Epidermal melanocyte (primary cell): Measurements from ENCODE around the gene KBTBD13.
"Not testable (repeated sequence)": the region's sequence is repeated elsewhere in the genome, so short reads cannot be mapped to it uniquely, and the experiment has no call there.

Experiments used
- DNase-seq: peaks from one replicate; pipeline ENCODE4 v3.0.0; 2011; ENCODE audit warnings: low spot score; ENCODE audit not compliant: insufficient read length

The KBTBD13 gene

GRCh38 chr15:65069179-65069578 lies 7.4 kb upstream of the KBTBD13 start:
- DNase-seq: peak; percentile 49

GRCh38 chr15:65069779-65070546 lies 6.6 kb upstream of the KBTBD13 start:
- no peak for DNase-seq

DNA sequence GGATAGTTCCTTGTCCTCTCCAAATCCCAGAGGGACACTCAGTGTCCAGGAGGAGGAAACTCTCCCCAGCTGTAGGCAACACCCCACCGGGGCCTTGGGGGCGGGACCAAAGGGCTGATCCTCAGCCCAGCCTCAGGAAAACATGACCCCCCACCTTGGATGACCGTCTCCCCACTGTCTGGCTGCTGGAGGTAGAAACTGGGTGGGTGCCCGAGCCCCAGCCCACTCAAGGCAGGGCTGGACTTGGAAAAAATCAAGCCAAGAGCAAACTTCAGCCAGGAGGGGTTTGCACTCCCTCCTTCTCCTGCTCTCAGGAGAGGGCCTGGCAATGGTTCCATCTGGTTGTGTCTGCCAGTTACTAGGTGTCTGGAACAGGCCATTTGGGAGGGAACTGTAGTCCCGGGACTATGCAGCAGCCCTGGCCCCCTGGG lies 5.2 kb upstream of the KBTBD13 start:
- no peak for DNase-seq

- no peak for DNase-seq
These were observed 4.5 kb upstream of the KBTBD13 start for GRCh38 chr15:65072027-65072426.

GRCh38 chr15:65072617-65073016 lies 3.9 kb upstream of the KBTBD13 start:
- DNase-seq: no peak

- DNase-seq: not testable (repeated sequence)
These were observed 1.6 kb upstream of the KBTBD13 start for GRCh38 chr15:65074946-65075345.

DNA sequence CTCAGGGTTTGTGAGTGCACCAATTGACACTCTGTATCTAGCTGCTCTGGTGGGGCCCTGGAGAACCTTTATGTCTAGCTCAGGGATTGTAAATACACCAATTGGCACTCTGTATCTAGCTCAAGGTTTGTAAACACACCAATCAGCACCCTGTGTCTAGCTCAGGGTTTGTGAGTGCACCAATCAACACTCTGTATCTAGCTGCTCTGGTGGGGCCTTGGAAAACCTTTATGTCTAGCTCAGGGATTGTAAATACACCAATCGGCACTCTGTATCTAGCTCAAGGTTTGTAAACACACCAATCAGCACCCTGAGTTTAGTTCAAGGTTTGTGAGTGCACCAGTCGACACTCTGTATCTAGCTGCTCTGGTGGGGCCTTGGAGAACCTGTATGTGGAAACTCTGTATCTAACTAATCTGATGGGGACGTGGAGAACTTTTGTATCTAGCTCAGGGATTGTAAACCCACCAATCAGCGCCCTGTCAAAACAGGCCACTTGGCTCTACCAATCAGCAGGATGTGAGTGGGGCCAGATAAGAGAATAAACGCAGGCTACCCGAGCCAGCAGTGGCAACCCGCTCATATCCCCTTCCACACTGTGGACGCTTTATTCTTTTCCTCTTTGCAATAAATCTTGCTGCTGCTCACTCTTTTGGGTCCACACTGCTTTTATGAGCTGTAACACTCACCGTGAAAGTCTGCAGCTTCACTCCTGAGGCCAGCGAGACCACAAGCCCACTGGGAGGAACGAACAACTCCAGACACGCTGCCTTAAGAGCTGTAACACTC lies 745 bp upstream of the KBTBD13 start:
- not testable (repeated sequence) for DNase-seq

DNA sequence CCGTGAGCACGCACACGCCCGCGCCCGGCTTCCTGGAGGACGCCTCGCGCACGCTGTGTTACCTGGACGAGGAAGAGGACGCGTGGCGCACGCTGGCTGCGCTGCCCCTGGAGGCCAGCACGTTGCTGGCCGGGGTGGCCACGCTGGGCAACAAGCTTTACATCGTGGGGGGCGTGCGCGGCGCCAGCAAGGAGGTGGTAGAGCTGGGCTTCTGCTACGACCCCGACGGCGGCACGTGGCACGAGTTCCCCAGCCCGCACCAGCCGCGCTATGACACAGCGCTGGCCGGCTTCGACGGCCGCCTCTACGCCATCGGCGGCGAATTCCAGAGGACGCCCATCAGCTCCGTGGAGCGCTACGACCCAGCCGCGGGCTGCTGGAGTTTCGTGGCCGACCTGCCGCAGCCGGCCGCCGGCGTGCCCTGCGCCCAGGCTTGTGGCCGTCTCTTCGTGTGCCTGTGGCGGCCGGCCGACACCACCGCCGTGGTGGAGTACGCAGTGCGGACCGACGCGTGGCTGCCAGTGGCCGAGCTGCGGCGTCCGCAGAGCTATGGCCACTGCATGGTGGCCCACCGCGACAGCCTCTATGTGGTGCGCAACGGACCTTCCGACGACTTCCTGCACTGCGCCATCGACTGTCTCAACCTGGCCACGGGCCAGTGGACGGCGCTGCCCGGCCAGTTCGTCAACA lies 890 bp downstream of the KBTBD13 start:
- no peak for DNase-seq

GRCh38 chr15:65077981-65078352 lies 1.4 kb downstream of the KBTBD13 start:
- no peak for DNase-seq

GRCh38 chr15:65079580-65079979 lies 3.0 kb downstream of the KBTBD13 start:
- DNase-seq: no peak

DNA sequence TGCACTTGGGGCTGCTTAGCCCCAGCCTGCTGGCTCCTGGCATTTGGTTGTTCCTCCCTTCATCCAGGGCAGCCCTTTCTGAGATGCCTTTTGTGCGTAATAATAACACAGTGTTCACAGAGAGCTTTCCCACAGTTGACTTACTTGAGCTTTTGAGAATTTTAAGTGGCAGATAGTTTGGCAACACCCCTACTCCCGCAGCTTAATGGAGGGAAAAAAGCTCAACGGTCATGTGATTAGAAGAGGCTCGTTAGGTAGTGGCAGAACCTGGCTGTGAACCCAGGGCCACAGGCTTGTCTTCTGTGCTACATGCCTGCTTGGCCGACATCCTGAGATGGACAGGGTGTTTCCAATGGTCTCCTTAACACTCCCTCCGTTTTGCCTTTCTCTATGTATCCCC lies 4.7 kb downstream of the KBTBD13 start:
- no peak for DNase-seq

DNA sequence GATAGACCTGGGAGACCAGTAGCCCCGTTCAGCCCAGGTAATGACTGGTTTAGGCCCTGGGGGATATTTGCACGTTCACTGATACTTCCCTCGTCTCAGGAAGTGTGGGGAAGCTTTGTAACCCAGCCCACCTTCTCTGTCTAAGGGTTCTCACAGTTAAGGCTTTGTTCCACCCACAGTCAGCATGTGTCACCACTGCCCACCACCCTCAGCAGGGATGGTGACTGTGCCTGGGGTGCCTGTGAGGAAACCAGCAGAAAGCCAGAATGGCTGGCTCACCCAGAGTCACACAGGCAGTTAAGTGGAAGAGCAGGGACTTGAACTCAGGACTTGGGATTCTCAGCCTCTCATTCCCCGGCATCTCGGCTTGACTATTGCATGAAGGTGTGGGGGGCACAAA lies 5.2 kb downstream of the KBTBD13 start:
- no peak for DNase-seq

- no peak for DNase-seq
These were observed 5.9 kb downstream of the KBTBD13 start for GRCh38 chr15:65082303-65082953.

- DNase-seq: peak; percentile 42
These were observed 6.7 kb downstream of the KBTBD13 start for GRCh38 chr15:65083262-65083701.

GRCh38 chr15:65084500-65085206 lies 8.1 kb downstream of the KBTBD13 start:
- DNase-seq: no peak

DNA sequence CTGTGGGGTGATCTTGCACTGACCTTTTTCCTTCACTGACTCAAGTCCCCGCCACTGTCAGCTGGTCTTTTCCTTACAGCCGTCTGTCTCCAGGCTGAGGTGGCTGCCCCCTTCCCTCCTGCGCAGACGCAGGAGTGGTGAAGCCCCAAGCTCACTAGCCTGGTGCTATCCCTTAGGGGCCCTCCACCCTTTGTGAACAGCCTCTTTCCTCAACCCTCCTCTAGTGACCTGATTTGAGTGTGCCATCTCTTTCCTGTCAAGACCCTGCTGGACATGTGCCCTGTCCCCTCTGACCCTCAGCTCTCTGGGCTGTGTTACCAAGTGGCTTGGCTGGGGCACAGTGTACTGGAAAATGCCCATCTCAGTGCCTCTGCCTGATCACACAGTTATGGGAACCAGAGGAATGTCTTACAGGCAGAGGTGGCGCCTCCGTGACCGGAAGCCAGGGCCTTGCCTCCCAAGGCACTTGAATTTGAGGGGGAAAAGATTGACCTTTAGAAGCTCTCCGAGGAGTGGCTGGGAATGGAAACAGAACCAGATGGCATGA lies 8.7 kb downstream of the KBTBD13 start:
- DNase-seq: no peak

DNA sequence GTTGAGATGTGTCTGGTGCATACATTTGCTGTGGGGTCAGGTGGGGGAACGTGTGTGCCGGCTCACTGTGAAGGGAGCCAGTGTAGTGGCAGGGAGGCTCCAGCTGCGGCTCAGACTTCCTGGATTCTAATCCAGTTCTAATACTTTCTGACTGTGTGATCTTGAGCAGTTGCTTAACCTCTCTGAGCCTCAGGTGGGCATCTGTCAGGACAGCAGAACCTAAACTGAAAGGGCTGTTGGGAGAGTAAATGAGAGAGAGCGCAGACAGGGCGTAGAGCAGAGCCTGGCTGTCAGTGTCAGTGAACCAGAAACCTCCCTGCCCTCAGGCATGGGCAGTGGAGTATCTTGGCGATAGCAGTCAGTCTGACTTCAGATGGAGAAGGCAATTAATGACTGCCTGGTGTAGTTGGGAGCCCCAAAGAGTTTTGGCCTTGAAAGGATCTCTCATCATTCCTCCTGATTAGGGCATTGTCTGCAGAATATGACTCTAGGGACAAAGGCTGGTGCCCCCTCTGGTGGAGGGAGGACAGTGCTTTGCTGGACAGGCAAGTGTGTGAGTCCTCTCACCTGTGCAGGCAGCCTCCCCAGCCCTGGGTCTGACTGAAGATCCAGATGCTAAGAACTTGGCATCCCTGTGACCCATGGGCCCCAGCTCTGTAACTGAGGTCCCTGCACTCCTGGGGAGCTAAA lies 9.6 kb downstream of the KBTBD13 start:
- no peak for DNase-seq

GRCh38 chr15:65086680-65087111 lies 10.2 kb downstream of the KBTBD13 start:
- DNase-seq: no peak

DNA sequence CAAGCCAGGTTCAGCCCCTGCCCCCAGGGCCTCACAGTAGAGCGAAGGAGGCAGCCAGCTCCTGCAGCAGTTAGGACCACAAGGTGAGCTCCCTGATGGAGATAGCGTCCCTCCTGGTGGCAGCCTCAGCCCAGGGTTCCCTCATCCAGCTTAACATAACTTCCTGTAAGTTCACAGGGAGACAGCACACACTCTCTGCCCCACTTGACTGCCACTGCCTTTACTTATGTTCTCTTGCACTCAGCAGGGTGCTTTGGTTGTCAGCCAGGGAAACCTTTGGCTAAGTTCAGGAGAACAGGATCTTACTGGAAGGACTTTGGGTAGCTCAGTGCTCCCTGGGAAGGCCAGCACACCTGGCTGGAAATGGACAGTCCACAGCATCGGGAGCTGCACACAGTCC lies 10.9 kb downstream of the KBTBD13 start:
- DNase-seq: no peak
